NCI-H2107 treated with DMSO at 0.1 percent for 48 hours (cell line): ENCODE data around the gene SMIM44.

Experiments
- DNase-seq: peaks from one replicate; lab custom pipeline; 2025; ENCODE audit not compliant: unreplicated experiment; lab: John Stamatoyannopoulos, UW

Gene SMIM44

GRCh38 chr19:3501780-3502179, 18.5 kb upstream of the SMIM44 start:
- no peak for DNase-seq

- DNase-seq: peak; percentile 92
Measured at GRCh38 chr19:3500429-3501101, 17.3 kb upstream of the SMIM44 start, which contains the start of gene DOHH. Gene DOHH (minus strand): TSS chr19:3500674. CDS start chr19:3496814, 3,860 bp downstream.

GRCh38 chr19:3499738-3500428, 16.6 kb upstream of the SMIM44 start:
- DNase-seq: no peak

- DNase-seq: no peak
Measured at GRCh38 chr19:3497757-3498520, 14.7 kb upstream of the SMIM44 start.

- DNase-seq: no peak
Measured at GRCh38 chr19:3496392-3497273, 13.4 kb upstream of the SMIM44 start.

- DNase-seq: peak; percentile 62
Measured at GRCh38 chr19:3494559-3494958, 11.3 kb upstream of the SMIM44 start.

- no peak for DNase-seq
Measured at GRCh38 chr19:3494051-3494450, 10.8 kb upstream of the SMIM44 start.

GRCh38 chr19:3493651-3494050, 10.4 kb upstream of the SMIM44 start:
- DNase-seq: no peak

GRCh38 chr19:3492919-3493318, 9.7 kb upstream of the SMIM44 start:
- DNase-seq: no peak

- DNase-seq: no peak
Measured at GRCh38 chr19:3492131-3492839, 9.0 kb upstream of the SMIM44 start.

- no peak for DNase-seq
Measured at GRCh38 chr19:3491396-3492119, 8.3 kb upstream of the SMIM44 start.

- no peak for DNase-seq
Measured at GRCh38 chr19:3482507-3483225, 575 bp downstream of the SMIM44 start.

GRCh38 chr19:3481241-3482090, 1.8 kb downstream of the SMIM44 start:
- no peak for DNase-seq

- no peak for DNase-seq
Measured at GRCh38 chr19:3480383-3481091, 2.7 kb downstream of the SMIM44 start, which contains the start of gene SMIM24. Gene SMIM24 (minus strand): TSS chr19:3480525. CDS start chr19:3480463, 62 bp downstream.

- no peak for DNase-seq
Measured at GRCh38 chr19:3479834-3480215, 3.4 kb downstream of the SMIM44 start.

GRCh38 chr19:3479177-3479833, 3.9 kb downstream of the SMIM44 start:
- DNase-seq: no peak
